SKM-1 (cell line): ENCODE measurements around the gene MAP3K19.
"Not testable (repeated sequence)": the region's sequence is repeated elsewhere in the genome, so short reads cannot be mapped to it uniquely, and the experiment has no call there.

ENCODE experiments used
- DNase-seq: peaks from one replicate; lab custom pipeline; 2025; ENCODE audit not compliant: unreplicated experiment; lab: John Stamatoyannopoulos, UW

Gene MAP3K19

DNA sequence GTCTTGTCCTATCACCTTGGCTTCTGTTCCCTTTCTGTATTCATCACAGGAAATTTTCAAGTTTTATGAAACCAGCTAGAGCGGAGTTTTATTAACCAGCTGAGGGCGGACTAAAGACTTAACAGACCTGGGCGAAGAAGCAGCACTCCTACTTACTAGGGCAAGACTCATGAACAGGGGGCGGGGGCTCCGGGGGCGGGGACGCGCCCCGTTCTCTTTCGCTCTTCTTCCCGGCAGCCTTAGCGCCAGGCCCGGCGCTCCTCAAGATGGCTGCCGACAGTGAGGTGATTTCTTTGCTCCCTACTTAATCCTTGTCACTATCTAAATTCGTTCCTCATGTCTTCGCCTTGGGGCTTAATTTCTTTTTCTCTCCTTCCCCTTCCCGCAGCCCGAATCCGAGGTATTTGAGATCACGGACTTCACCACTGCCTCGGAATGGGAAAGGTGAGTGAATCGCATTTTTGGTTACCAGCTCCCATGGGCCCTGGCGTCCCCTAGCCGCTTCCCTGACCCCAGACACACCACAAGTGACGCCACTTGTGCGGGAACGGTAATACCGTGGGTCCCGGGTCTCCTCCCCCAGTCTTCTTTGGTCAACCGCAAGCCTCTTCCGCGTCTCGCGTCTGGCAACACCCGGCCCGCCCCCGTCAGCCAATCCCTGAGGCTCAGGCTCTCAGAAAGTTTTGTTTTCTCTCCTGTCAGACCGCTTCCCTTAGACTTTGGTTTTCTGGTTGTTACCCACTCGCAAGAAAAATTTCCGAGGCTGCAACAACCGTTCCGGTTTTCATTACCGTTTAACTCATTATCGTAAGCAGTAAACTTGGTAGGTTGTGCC is 5.0 kb upstream of the MAP3K19 start, which contains the start of gene RAB3GAP1:
Gene RAB3GAP1 (plus strand): TSS at position 251 of the 835 bp plus-strand sequence. CDS start 16 bp downstream, at position 267.
- DNase-seq = peak; percentile 79

DNA sequence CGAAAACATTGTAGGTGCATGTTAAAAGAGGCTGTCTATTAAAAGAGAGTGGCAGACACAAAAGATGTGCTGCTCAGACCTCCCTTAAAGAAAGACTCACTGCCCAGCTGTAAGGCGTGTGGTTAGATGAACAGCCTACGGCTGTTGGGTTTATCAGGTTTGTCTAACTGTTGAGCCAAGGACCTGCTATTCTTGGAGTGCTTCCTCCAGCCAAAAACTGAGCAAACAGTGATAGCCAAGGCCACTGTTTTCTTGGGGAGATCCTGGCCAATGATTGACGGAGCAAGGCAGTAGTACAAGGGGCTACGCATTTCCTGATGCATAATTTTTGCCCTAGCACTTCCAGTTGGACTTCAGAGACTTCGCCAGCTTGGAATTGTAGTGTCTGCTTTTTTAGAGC is 3.4 kb upstream of the MAP3K19 start:
- no peak for DNase-seq

DNA sequence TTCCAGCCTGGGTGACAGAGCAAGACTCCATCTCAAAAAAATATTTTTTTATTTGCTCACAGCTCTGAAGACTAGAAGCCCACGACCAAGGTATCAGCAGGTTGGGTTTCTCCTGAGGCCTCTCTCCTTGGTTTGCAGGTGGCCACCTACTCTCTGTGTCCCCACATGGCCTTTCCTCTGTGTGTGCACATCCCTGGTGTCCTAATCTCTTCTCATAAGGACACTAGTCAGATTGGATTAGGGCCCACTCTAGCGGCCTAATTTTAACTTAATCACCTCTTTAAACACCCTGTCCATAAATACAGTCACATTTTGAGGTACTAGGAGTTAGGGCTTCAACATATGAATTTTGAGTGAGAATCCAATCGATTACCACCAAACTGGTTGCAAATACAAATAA is 2.9 kb upstream of the MAP3K19 start:
- no peak for DNase-seq

GRCh38 chr2:135048122-135048521 is 875 bp upstream of the MAP3K19 start:
- no peak for DNase-seq

GRCh38 chr2:135043345-135043744 is 3.9 kb downstream of the MAP3K19 start:
- peak; percentile 4 for DNase-seq

- no peak for DNase-seq
Observed at GRCh38 chr2:135037831-135038230, 9.4 kb downstream of the MAP3K19 start.

DNA sequence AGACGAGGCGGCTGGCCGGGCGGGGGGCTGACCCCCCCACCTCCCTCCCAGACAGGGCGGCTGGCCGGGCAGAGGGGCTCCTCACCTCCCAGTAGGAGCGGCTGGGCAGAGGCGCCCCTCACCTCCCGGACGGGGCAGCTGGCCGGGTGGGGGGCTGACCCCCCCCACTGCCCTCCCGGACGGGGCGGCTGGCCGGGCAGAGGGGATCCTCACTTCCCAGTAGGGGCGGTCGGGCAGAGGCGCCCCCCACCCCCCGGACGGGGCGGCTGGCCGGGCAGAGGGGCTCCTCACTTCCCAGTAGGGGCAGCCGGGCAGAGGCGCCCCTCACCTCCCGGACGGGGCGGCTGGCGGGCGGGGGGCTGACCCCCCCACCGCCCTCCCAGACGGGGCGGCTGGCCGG is 14.0 kb downstream of the MAP3K19 start:
- not testable (repeated sequence) for DNase-seq

DNA sequence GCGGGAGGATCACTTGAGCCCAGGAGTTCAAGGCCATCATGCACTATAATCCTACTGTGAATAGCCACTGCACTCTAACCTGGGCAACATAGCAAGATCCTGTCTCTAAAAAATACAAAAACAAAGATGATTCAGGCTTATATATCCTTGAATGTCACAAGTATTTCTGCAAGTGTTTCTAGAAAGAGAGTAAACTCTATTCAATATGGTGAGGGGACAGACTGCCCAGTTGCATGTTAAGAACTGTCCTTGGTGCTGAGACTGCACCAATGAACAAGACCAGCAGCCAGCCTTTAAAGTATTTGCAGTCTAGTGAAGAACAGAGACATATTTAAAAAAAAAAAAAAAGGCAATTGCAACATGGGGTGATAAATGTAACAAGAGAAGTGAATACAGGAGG is 16.4 kb downstream of the MAP3K19 start:
- DNase-seq = no peak

DNA sequence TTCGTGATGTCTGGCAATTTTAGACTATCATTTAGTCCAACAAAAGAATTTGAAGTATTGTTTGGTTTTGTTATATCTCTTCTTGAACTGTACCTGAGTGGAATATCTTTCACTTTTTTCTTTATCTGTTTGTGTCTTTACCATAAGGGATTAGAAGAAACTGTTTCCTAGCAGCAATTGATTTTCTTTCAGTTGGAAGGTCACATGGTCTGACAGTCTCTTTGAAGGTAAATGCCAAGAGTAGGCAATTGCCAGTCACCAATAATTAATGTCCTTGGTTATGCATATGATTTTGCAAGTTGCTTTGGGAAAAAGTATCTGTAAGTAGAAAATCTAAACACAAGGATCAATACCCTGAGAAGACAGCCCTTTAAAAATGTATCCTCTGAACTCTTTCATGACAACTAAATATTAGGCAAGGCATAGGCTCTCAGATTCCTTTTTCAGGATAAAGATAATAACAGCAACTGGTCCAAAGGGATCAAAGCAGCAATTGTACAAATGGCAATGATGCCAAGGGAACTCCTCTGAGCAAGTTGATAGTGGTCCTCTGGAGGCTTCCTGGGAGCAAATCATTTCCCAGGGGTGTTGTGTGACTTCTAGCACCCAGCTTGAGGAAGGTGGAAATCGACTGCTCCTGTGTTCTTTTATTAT is 17.6 kb downstream of the MAP3K19 start:
- no peak for DNase-seq

DNA sequence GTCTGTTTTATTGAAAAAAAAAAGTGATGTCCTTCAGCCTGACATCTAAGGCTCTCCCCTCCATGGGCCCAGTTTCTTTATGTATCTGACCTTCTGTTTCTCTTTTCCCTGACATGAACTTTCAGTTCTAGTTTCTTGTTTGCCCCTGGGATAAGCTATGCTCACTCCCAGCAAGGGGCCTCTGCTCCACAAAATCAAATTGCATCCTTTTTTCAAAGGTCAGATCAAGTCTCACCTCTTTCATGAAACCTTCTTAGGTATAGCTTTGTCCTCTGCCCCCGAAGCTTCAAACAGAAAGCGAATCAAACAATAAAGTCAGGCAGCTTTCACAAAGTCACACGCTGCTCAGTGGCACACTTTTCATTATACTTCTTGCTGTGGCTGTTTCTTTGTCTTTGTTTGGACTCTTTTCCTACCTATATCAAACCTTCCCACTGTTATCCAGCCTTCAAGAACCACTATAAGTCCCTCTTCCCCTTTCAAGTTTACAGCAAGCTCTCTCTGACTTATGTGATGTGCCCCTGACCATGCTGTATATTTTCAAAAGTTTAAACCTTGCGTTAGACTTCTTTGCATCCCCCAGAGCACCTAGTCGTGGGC is 23.3 kb downstream of the MAP3K19 start:
- DNase-seq = no peak

- DNase-seq = no peak
Observed at GRCh38 chr2:135022952-135023880, 24.0 kb downstream of the MAP3K19 start.

GRCh38 chr2:135021618-135022017 is 25.6 kb downstream of the MAP3K19 start:
- DNase-seq = no peak

- no peak for DNase-seq
Observed at GRCh38 chr2:135011633-135012032, 35.6 kb downstream of the MAP3K19 start.

GRCh38 chr2:135010200-135010942 is 36.9 kb downstream of the MAP3K19 start:
- DNase-seq = no peak

DNA sequence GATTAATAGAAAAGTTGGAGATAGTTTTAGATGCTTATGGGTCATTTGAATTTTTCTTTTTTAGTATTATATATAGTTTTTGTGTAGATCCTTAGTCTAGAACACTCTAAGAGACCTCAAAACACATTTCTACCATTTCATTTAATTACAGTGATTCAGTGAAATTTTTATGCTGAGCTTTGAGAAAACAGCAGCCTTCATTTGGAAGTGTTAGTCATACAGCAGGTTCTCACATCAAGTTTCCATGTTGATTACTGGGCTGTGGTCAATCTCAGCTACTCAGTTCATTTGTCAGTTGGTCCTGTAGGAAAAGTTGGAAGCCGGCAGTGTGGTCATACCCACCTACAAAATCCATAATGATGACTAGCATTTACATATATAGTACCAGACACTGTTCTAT is 37.9 kb downstream of the MAP3K19 start:
- no peak for DNase-seq

GRCh38 chr2:135005753-135006152 is 41.5 kb downstream of the MAP3K19 start:
- DNase-seq = no peak

GRCh38 chr2:135004005-135004746 is 43.1 kb downstream of the MAP3K19 start:
- DNase-seq = peak; percentile 28

GRCh38 chr2:135002836-135003235 is 44.4 kb downstream of the MAP3K19 start:
- no peak for DNase-seq

- no peak for DNase-seq
Observed at GRCh38 chr2:134999521-134999920, 47.7 kb downstream of the MAP3K19 start.
